GM12878 (cell line): ENCODE results near the gene STK39. TPM values are rescaled to one million over a fixed set of nuclear protein-coding genes. Genes with fewer than 3 reads are reported as not detected.

Experiments
- ATAC-seq: fragments of 200-7000 bp; cut with Tn5 transposase; 3 replicates; pipeline ENCODE4 v1.9.1; 2020; ENCODE audit warnings: mild to moderate bottlenecking, moderate library complexity
- BruUV-seq: library from RNA; stranded (reverse); fragments of 400-500 nt; replicated peaks from 2 replicates; lab custom pipeline; 2021; lab: Mats Ljungman, UMichigan
- CTCF ChIA-PET: fragments of 300-600 bp; sonication (Branson Sonifier 250); formaldehyde crosslinking; extraction: SDS; loops from one replicate; lab custom pipeline; 2021; ENCODE audit warnings: inconsistent platforms; lab: Yijun Ruan, JAX
- POLR2A ChIA-PET: fragments of 350-600 bp; formaldehyde crosslinking; extraction: SDS; loops from one replicate; lab custom pipeline; 2021; ENCODE audit warnings: inconsistent platforms; lab: Charles Lee
- RAD21 ChIA-PET: fragments of 300-600 bp; sonication (Branson Sonifier 250); formaldehyde crosslinking; loops from one replicate; lab custom pipeline; 2023; ENCODE audit warnings: antibody characterized with exemption; ENCODE audit not compliant: unreplicated experiment; lab: Charles Lee
- SMC1A ChIA-PET: fragments of 300-600 bp; sonication (Branson Sonifier 250); formaldehyde crosslinking; loops from one replicate; lab custom pipeline; 2023; ENCODE audit not compliant: unreplicated experiment, uncharacterized antibody; lab: Charles Lee
- DNase-seq: peaks from one replicate; pipeline ENCODE4 v3.0.0-alpha.2; 2011; ENCODE audit warnings: low read depth, low spot score
- FAIRE-seq: peaks from 3 replicates; lab custom pipeline; 2011; peaks lifted over from hg19 to GRCh38; lab: Jason Lieb, UNC
- H2AFZ ChIP-seq: 2 replicates; pipeline ENCODE4 v1.6.0; 2011; ENCODE audit warnings: low read depth, low read length, control low read depth; ENCODE audit not compliant: control insufficient read depth
- H3K27ac ChIP-seq: 2 replicates; pipeline ENCODE4 v1.5.1; 2011; ENCODE audit warnings: control low read depth; ENCODE audit not compliant: control insufficient read depth, insufficient read depth
- H3K27me3 ChIP-seq, 2 experiments: replicated peaks in 1 of 2; 2 replicates each; pipeline versions ENCODE4 v1.6.0 to v1.6.1; 2011; ENCODE audit warnings: low read length in 1 of 2; ENCODE audit not compliant: control insufficient read depth in 2 of 2, insufficient read depth in 2 of 2
- H3K36me3 ChIP-seq, 2 experiments: 2 replicates each; pipeline ENCODE4 v1.5.1; 2011; ENCODE audit warnings: low read length in 1 of 2; ENCODE audit not compliant: control insufficient read depth in 2 of 2, insufficient read depth in 2 of 2
- H3K4me1 ChIP-seq: 2 replicates; pipeline ENCODE4 v1.6.1; 2011; ENCODE audit warnings: mild to moderate bottlenecking, low read length, moderate library complexity, mixed read lengths; ENCODE audit not compliant: control insufficient read depth, insufficient read depth
- H3K4me2 ChIP-seq: 2 replicates; pipeline ENCODE4 v1.6.0; 2011; ENCODE audit warnings: control low read depth; ENCODE audit not compliant: control insufficient read depth, insufficient read depth
- H3K4me3 ChIP-seq: fragments of 200-600 bp; sonication (generic); 2 replicates; pipeline ENCODE4 v1.5.1; 2016
- H3K79me2 ChIP-seq: 2 replicates; pipeline ENCODE4 v1.6.0; 2011; ENCODE audit warnings: low read length; ENCODE audit not compliant: control insufficient read depth, insufficient read depth
- H3K9ac ChIP-seq: 2 replicates; pipeline ENCODE4 v1.8.0; 2011; ENCODE audit warnings: low read length, control low read depth, mixed read lengths; ENCODE audit not compliant: control insufficient read depth, insufficient read depth
- H3K9me3 ChIP-seq: replicated peaks from 3 replicates; pipeline ENCODE4 v1.5.1; 2011; ENCODE audit warnings: mild to moderate bottlenecking, low read length; ENCODE audit not compliant: control insufficient read depth, insufficient read depth
- H4K20me1 ChIP-seq: 2 replicates; pipeline ENCODE4 v1.6.0; 2011; ENCODE audit not compliant: control insufficient read depth, insufficient read depth
- BCLAF1 ChIP-seq: fragments of 450-650 bp; IDR thresholded peaks from 2 replicates; pipeline ENCODE4 v1.6.1; 2017; ENCODE audit warnings: antibody characterized with exemption, mild to moderate bottlenecking, moderate library complexity
- CREM ChIP-seq: IDR thresholded peaks from 2 replicates; pipeline ENCODE4 v1.6.1; 2014; ENCODE audit warnings: antibody characterized with exemption, low read depth
- ETV6 ChIP-seq, 2 experiments: fragments of 450-650 bp in 1 of 2; IDR thresholded peaks in 1 of 2; conservative IDR thresholded peaks in 1 of 2; 2 replicates each; pipeline ENCODE4 v1.6.1; 2014; ENCODE audit warnings: antibody characterized with exemption in 1 of 2, borderline replicate concordance in 1 of 2, low read depth in 1 of 2, mild to moderate bottlenecking in 1 of 2, moderate library complexity in 1 of 2
- HCFC1 ChIP-seq: fragments of 150-350 bp; IDR thresholded peaks from 2 replicates; pipeline ENCODE4 v1.6.1; 2014; ENCODE audit warnings: low read length
- RAD21 ChIP-seq: IDR thresholded peaks from 2 replicates; pipeline ENCODE4 v1.6.1; 2011; ENCODE audit warnings: mild to moderate bottlenecking, low read depth, low read length, moderate library complexity; ENCODE audit not compliant: insufficient read depth
- RB1 ChIP-seq: fragments of 450-650 bp; formaldehyde crosslinking; IDR thresholded peaks from 2 replicates; pipeline ENCODE4 v1.6.1; 2017; ENCODE audit warnings: mild to moderate bottlenecking, borderline replicate concordance
- ZBED1 ChIP-seq: IDR thresholded peaks from 2 replicates; pipeline ENCODE4 v1.6.1; 2016; ENCODE audit warnings: borderline replicate concordance
- ZSCAN29 ChIP-seq: fragments of 450-650 bp; IDR thresholded peaks from 2 replicates; pipeline ENCODE4 v1.6.1; 2017; ENCODE audit warnings: mild to moderate bottlenecking, moderate library complexity
- WGBS: methylation state at CpG from one replicate; pipeline ENCODE4 v1.1.6; 2016; ENCODE audit warnings: low lambda C conversion rate; ENCODE audit not compliant: insufficient replicate concordance, insufficient coverage; ENCODE audit errors: missing lambda C conversion rate; 5-methylcytosine and 5-hydroxymethylcytosine counted together
- in situ Hi-C: fragments of 300-500 bp; cut with MboI; formaldehyde crosslinking; loops from 9 replicates; pipeline ENCODE4 v1.14.3; 2018; ENCODE audit warnings: mixed read lengths
- intact Hi-C: fragments of 100-400 bp; cut with micrococcal nuclease; formaldehyde crosslinking; loops from one replicate; pipeline ENCODE4 v1.14.2; 2022; ENCODE audit not compliant: unreplicated experiment
- polyA plus RNA-seq, 11 experiments: library from polyadenylated mRNA; depleted of rRNA in 4 of 11; unstranded in 6 of 11; stranded (reverse) in 5 of 11; fragments of >200 nt; fragmentation: Nextera tagmentation in 4 of 11; fragmentation: Illumina TruSeq in 1 of 11; extraction: Ambion mirVana in 4 of 11; extraction: Trizol in 1 of 11; gene quantifications; 1 replicate in 1 of 11; 2 replicates in 10 of 11; pipeline versions ENCODE4 v1.2.1 to v1.2.3, GENCODE V29; 2011 to 2016; ENCODE audit warnings: inconsistent platforms in 2 of 11, missing spikeins in 2 of 11, low read depth in 1 of 11
- total RNA-seq, 4 experiments: library from RNA; depleted of rRNA in 3 of 4; stranded (reverse); fragments of >200 nt in 3 of 4; fragmentation: Illumina TruSeq in 1 of 4; extraction: Trizol in 1 of 4; gene quantifications; 2 replicates each; pipeline versions ENCODE4 v1.2.1 to v1.2.3, GENCODE V29; 2013 to 2021

Gene STK39
- total and polyA plus RNA-seq, 10 of the 15 experiments (the other 5 are each of a cell fraction or from before 2014, with no cell fraction given) = 0.03 to 0.21 (median 0.07) TPM; not detected in 5

- ATAC-seq (no peak), DNase-seq (no peak), FAIRE-seq (no peak)
- ChIA-PET POLR2A (no interaction called here), RAD21 (no interaction called here), CTCF (no interaction called here), SMC1A (no interaction called here)
- no peaks in the 10 kb centered on the region for H3K36me3 ChIP-seq
- H3K4me3 ChIP-seq = no peak overlapping the region
- H3K27me3 ChIP-seq = no peaks in the 10 kb centered on the region
- intact Hi-C loops (no loop called here), in situ Hi-C loops (no loop called here)
- H3K4me1 ChIP-seq = no peaks in the 10 kb centered on the region
- no peak for TF ChIP-seq BCLAF1
- no peak for TF ChIP-seq ETV6 (conservative IDR thresholded peaks at IDR 0.05 in 1 of 2, IDR thresholded peaks at IDR 0.05 in 1 of 2; ENCODE audit: borderline replicate concordance in 1 of 2, low read depth in 1 of 2)
- TF ChIP-seq HCFC1 = no peak
- TF ChIP-seq RB1 = no peak
- TF ChIP-seq CREM = no peak
- no peak for TF ChIP-seq ZSCAN29
- TF ChIP-seq ZBED1 = no peak
- no peak for TF ChIP-seq RAD21
- H3K27ac ChIP-seq = no peak overlapping the region
- 11% methylated on average over 2 of the region's 2 CpGs for WGBS
- H3K4me2 ChIP-seq = no peak overlapping the region
- H3K9me3 ChIP-seq = no peaks in the 10 kb centered on the region
- no peak overlapping the region for H3K9ac ChIP-seq
- no peak overlapping the region for H2AFZ ChIP-seq
- H4K20me1 ChIP-seq = no peaks in the 10 kb centered on the region
- no TSS peak for BruUV-seq
- H3K79me2 ChIP-seq = no peaks in the 10 kb centered on the region
Measured at GRCh38 chr2:167986223-167986622, 261.2 kb downstream of the STK39 start.
